ENCODE data around the gene SNX8.

Gene SNX8

GRCh38 chr7:2289111-2289586 is 25.1 kb downstream of the SNX8 start:
- TF ChIP-seq, protein P1, sequence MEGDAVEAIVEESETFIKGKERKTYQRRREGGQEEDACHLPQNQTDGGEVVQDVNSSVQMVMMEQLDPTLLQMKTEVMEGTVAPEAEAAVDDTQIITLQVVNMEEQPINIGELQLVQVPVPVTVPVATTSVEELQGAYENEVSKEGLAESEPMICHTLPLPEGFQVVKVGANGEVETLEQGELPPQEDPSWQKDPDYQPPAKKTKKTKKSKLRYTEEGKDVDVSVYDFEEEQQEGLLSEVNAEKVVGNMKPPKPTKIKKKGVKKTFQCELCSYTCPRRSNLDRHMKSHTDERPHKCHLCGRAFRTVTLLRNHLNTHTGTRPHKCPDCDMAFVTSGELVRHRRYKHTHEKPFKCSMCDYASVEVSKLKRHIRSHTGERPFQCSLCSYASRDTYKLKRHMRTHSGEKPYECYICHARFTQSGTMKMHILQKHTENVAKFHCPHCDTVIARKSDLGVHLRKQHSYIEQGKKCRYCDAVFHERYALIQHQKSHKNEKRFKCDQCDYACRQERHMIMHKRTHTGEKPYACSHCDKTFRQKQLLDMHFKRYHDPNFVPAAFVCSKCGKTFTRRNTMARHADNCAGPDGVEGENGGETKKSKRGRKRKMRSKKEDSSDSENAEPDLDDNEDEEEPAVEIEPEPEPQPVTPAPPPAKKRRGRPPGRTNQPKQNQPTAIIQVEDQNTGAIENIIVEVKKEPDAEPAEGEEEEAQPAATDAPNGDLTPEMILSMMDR (IDR thresholded peaks at IDR 0.05; ENCODE audit: borderline replicate concordance, insufficient read depth, low read depth, low read length), result no peak
- no peak overlapping the region for H3K4me3 ChIP-seq (ENCODE audit: low read depth, low read length)

GRCh38 chr7:2288503-2288902 is 25.7 kb downstream of the SNX8 start:
- TF ChIP-seq, protein P1 (IDR thresholded peaks at IDR 0.05; ENCODE audit: borderline replicate concordance, insufficient read depth, low read depth, low read length), result no peak
- no peak overlapping the region for H3K4me3 ChIP-seq (ENCODE audit: low read depth, low read length)

DNA sequence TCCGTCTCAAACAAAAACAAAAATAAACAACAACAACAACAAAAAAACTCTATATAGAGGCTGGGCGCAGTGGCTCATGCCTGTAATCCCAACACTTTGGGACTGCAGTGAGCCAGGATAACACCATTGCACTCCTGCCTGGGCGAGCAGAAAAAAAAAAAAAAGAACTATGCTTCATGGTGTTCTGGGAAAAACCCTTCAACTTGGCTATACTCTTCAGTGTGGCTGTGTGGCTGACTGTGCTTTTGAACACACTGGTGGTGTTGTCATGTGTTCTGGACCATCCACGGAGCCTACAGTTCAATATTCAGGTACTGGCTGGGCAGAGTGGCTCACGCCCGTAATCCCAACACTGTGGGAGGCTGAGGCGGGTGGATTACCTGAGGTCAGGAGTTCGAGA is 26.5 kb downstream of the SNX8 start:
- TF ChIP-seq, protein P1 (IDR thresholded peaks at IDR 0.05; ENCODE audit: borderline replicate concordance, insufficient read depth, low read depth, low read length), result no peak
- H3K4me3 ChIP-seq (ENCODE audit: low read depth, low read length), result no peak overlapping the region

DNA sequence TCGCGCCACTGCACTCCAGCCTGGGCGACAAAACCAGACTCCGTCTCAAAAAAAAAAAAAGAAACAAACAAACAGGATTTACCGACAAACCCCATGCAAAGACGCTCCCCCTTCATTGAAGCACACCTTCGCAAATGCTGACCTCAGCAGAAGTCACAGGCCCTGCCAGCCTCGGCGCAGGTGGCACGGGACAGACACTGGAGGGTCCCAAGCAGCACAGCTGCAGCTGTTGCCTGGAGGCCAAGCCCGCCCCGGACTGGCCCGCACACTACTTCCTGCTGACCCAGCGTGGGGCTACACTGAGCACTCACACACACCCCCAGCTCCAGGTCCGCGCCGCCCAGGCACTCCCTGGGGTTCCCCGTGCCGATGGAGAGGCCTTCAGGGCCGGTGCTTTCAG is 31.2 kb downstream of the SNX8 start:
- H3K4me3 ChIP-seq (ENCODE audit: low read depth, low read length), result no peak overlapping the region
- TF ChIP-seq, protein P1 (IDR thresholded peaks at IDR 0.05; ENCODE audit: borderline replicate concordance, insufficient read depth, low read depth, low read length), result no peak

DNA sequence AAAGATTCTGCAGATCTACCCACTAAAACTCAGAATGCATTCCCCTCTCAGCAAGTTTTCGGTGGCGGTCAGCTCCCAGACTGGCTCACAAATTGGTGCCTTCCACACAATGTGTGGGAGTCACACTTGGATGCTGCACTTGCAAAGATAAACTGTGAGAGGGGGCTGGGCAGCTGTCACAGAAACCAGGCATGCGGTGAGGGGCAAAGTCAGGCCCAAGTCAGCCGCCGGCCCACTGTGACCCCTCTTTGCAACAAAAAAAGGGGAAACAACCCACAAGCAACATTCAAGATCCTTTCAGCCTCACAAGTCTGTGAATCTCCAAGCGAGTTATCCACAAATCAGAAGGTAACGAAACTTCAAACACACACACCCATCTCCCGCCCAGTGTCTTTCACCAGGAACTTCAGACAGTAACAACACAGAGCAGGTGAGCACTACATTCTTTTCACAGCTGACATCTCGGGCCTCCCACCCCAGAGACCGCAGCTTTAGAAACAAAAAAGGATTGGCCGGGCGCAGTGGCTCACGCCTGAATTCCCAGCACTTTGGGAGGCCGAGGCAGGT is 32.0 kb downstream of the SNX8 start:
- TF ChIP-seq, protein P1 (IDR thresholded peaks at IDR 0.05; ENCODE audit: borderline replicate concordance, insufficient read depth, low read depth, low read length), result no peak
- no peak overlapping the region for H3K4me3 ChIP-seq (ENCODE audit: low read depth, low read length)

DNA sequence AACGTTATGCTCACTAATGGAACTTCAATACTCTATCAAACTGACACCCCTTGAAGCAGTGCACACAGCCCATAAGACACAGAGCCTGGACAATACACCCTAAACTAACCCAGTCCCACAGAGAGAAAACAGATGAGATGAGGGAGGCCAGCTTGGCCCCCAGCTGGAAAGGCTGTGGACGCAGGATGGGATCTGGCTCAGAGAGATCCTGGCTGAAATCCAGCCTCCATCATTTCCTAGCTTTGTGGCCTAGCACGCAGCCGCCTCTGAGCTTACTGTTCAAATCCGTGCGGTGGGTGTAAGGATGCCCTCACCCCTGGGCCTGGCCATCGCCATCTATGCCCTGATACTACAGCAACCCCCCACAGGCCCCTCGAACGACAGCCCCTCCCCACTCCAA is 32.7 kb downstream of the SNX8 start:
- H3K4me3 ChIP-seq (ENCODE audit: low read depth, low read length), result no peak overlapping the region
- TF ChIP-seq, protein P1 (IDR thresholded peaks at IDR 0.05; ENCODE audit: borderline replicate concordance, insufficient read depth, low read depth, low read length), result no peak

DNA sequence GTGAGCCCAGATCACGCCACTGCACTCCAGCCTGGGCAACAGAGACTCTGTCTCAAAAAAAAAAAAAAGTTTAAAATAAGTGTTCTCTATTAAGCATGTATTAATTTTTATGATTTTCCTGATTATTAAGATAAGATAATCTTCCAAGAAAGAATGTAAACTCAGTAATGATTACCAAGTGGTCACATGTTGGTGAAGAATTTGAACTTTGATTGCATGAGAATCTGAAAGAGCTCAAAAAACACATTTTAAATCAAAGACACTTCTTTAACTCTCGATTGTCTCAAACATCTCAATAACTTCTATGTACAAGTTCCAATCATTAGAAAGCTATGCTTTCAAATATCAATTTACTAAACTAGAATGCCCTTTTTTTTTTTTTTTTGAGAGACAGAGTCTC is 33.8 kb downstream of the SNX8 start:
- TF ChIP-seq, protein P1 (IDR thresholded peaks at IDR 0.05; ENCODE audit: borderline replicate concordance, insufficient read depth, low read depth, low read length), result no peak
- no peak overlapping the region for H3K4me3 ChIP-seq (ENCODE audit: low read depth, low read length)

Data from GM12875 (cell line).